HEK293 (cell line): ENCODE results near the gene HOXB9.

Experiments
- AEBP2 ChIP-seq: fragments of 450-650 bp; formaldehyde crosslinking; IDR thresholded peaks from 2 replicates; pipeline ENCODE4 v1.5.1; 2016; ENCODE audit warnings: missing biosample characterization, missing genetic modification characterization, borderline replicate concordance
- HIC1 ChIP-seq: fragments of 450-650 bp; formaldehyde crosslinking; IDR thresholded peaks from 2 replicates; pipeline ENCODE4 v1.5.1; 2016; ENCODE audit warnings: missing biosample characterization, missing genetic modification characterization
- HOXC10 ChIP-seq: sonication (generic); formaldehyde crosslinking; IDR thresholded peaks from 2 replicates; pipeline ENCODE4 v1.8.1; 2023; ENCODE audit warnings: mild to moderate bottlenecking, missing genetic modification reagents
- KLF10 ChIP-seq: fragments of 450-650 bp; IDR thresholded peaks from 2 replicates; pipeline ENCODE4 v1.5.1; 2018; ENCODE audit warnings: missing biosample characterization, mild to moderate bottlenecking, missing genetic modification characterization
- OSR2 ChIP-seq: fragments of 450-650 bp; formaldehyde crosslinking; IDR thresholded peaks from 2 replicates; pipeline ENCODE4 v1.5.1; 2016; ENCODE audit warnings: missing biosample characterization, missing genetic modification characterization
- PATZ1 ChIP-seq: fragments of 450-650 bp; formaldehyde crosslinking; IDR thresholded peaks from 2 replicates; pipeline ENCODE4 v1.5.1; 2016; ENCODE audit warnings: missing biosample characterization, missing genetic modification characterization
- REPIN1 ChIP-seq: fragments of 450-650 bp; formaldehyde crosslinking; IDR thresholded peaks from 2 replicates; pipeline ENCODE4 v1.5.1; 2017; ENCODE audit warnings: missing biosample characterization, missing genetic modification characterization, low read depth
- SP7 ChIP-seq: fragments of 450-650 bp; formaldehyde crosslinking; IDR thresholded peaks from 2 replicates; pipeline ENCODE4 v1.5.1; 2016; ENCODE audit warnings: missing biosample characterization, missing genetic modification characterization
- YY1 ChIP-seq: fragments of 450-650 bp; formaldehyde crosslinking; IDR thresholded peaks from 2 replicates; pipeline ENCODE4 v1.5.1; 2018; ENCODE audit warnings: missing biosample characterization, missing genetic modification characterization
- ZBTB11 ChIP-seq: fragments of 450-650 bp; formaldehyde crosslinking; conservative IDR thresholded peaks from 2 replicates; pipeline ENCODE4 v1.5.1; 2016; ENCODE audit warnings: low read depth, missing biosample characterization, missing genetic modification characterization
- ZBTB20 ChIP-seq: fragments of 450-650 bp; formaldehyde crosslinking; IDR thresholded peaks from 2 replicates; pipeline ENCODE4 v1.5.1; 2016; ENCODE audit warnings: missing biosample characterization, missing genetic modification characterization
- ZBTB6 ChIP-seq: fragments of 450-650 bp; formaldehyde crosslinking; IDR thresholded peaks from 2 replicates; pipeline ENCODE4 v1.5.1; 2017; ENCODE audit warnings: missing biosample characterization, missing genetic modification characterization
- ZIC2 ChIP-seq: fragments of 450-650 bp; formaldehyde crosslinking; IDR thresholded peaks from 2 replicates; pipeline ENCODE4 v1.5.1; 2016; ENCODE audit warnings: missing biosample characterization, missing genetic modification characterization
- ZNF114 ChIP-seq: fragments of 450-650 bp; formaldehyde crosslinking; IDR thresholded peaks from 2 replicates; pipeline ENCODE4 v1.5.0; 2017; ENCODE audit warnings: missing biosample characterization, missing genetic modification characterization
- ZNF133 ChIP-seq: fragments of 450-650 bp; formaldehyde crosslinking; IDR thresholded peaks from 2 replicates; pipeline ENCODE4 v1.5.1; 2016; ENCODE audit warnings: missing biosample characterization, missing genetic modification characterization
- ZNF24 ChIP-seq: fragments of 450-650 bp; formaldehyde crosslinking; IDR thresholded peaks from 2 replicates; pipeline ENCODE4 v1.5.1; 2016; ENCODE audit warnings: missing biosample characterization, missing genetic modification characterization
- ZNF292 ChIP-seq: fragments of 450-650 bp; formaldehyde crosslinking; IDR thresholded peaks from 2 replicates; pipeline ENCODE4 v1.5.1; 2016; ENCODE audit warnings: low read depth, missing biosample characterization, missing genetic modification characterization, borderline replicate concordance
- ZNF302 ChIP-seq: fragments of 450-650 bp; formaldehyde crosslinking; IDR thresholded peaks from 2 replicates; pipeline ENCODE4 v1.5.1; 2016; ENCODE audit warnings: missing biosample characterization, missing genetic modification characterization, low read depth
- ZNF366 ChIP-seq: fragments of 450-650 bp; formaldehyde crosslinking; conservative IDR thresholded peaks from 2 replicates; pipeline ENCODE4 v1.5.1; 2016; ENCODE audit warnings: missing biosample characterization, missing genetic modification characterization
- ZNF391 ChIP-seq: fragments of 450-650 bp; formaldehyde crosslinking; IDR thresholded peaks from 2 replicates; pipeline ENCODE4 v1.5.1; 2016; ENCODE audit warnings: low read depth, missing biosample characterization, missing genetic modification characterization, borderline replicate concordance
- ZNF423 ChIP-seq: fragments of 450-650 bp; formaldehyde crosslinking; IDR thresholded peaks from 2 replicates; pipeline ENCODE4 v1.5.1; 2016; ENCODE audit warnings: missing biosample characterization, missing genetic modification characterization
- ZNF560 ChIP-seq: fragments of 450-650 bp; formaldehyde crosslinking; IDR thresholded peaks from 2 replicates; pipeline ENCODE4 v1.5.1; 2017; ENCODE audit warnings: missing biosample characterization, missing genetic modification characterization, borderline replicate concordance
- ZNF660 ChIP-seq: fragments of 450-650 bp; IDR thresholded peaks from 2 replicates; pipeline ENCODE4 v1.5.1; 2018; ENCODE audit warnings: missing biosample characterization, mild to moderate bottlenecking, missing genetic modification characterization
- ZNF76 ChIP-seq: fragments of 450-650 bp; formaldehyde crosslinking; IDR thresholded peaks from 2 replicates; pipeline ENCODE4; 2016; ENCODE audit warnings: low read depth, missing biosample characterization, missing genetic modification characterization, borderline replicate concordance
- ZNF785 ChIP-seq: fragments of 450-650 bp; formaldehyde crosslinking; IDR thresholded peaks from 2 replicates; pipeline ENCODE4 v1.5.1; 2016; ENCODE audit warnings: missing biosample characterization, missing genetic modification characterization
- ZNF791 ChIP-seq: fragments of 450-650 bp; formaldehyde crosslinking; IDR thresholded peaks from 2 replicates; pipeline ENCODE4 v1.5.1; 2016; ENCODE audit warnings: missing biosample characterization, missing genetic modification characterization

HOXB9 gene

GRCh38 chr17:48576479-48577309 is 49.5 kb downstream of the HOXB9 start (continued):
- TF ChIP-seq ZNF302 (no peak), OSR2 (tag by site-specific recombination) (no peak), ZBTB11 (no peak), ZBTB20 (tag by site-specific recombination) (no peak), HOXC10 (CRISPR knock-in tag) (no peak), ZNF24 (tag by site-specific recombination) (no peak), AEBP2 (tag by site-specific recombination) (no peak), ZNF423 (tag by site-specific recombination) (peak; percentile 70), ZNF133 (tag by site-specific recombination) (no peak), ZNF660 (tag by site-specific recombination) (no peak; the same call in 1 of the 2 replicates), KLF10 (tag by site-specific recombination) (no peak), ZIC2 (tag by site-specific recombination) (peak; percentile 93), ZNF560 (tag by site-specific recombination) (no peak), ZNF292 (no peak), YY1 (tag by site-specific recombination) (no peak), ZNF791 (tag by site-specific recombination) (no peak), SP7 (tag by site-specific recombination) (peak; percentile 20), ZNF391 (tag by site-specific recombination) (no peak), REPIN1 (tag by site-specific recombination) (no peak), PATZ1 (tag by site-specific recombination) (peak; percentile 30; the same call in 1 of the 2 replicates), ZNF76 (no peak), ZBTB6 (tag by site-specific recombination) (peak; percentile 76; the same call in 1 of the 2 replicates), ZNF785 (tag by site-specific recombination) (no peak), ZNF114 (no peak), ZNF366 (no peak), HIC1 (tag by site-specific recombination) (peak; percentile 51; the same call in 1 of the 2 replicates)
